Lower lobe of right lung (tissue), 2 donors: ENCODE results near the gene STK40. TPM values are rescaled to one million over a fixed set of nuclear protein-coding genes. Genes with fewer than 3 reads are reported as not detected.
A peak's percentile ranks its signal among the peaks of the same experiment; 100 is the strongest.

ENCODE experiments used
- ATAC-seq, 2 donors: fragments of 200-7000 bp; cut with Tn5 transposase; one replicate each; pipeline ENCODE4 v1.9.1; 2020 to 2022; ENCODE audit warnings: mild to moderate bottlenecking in 2 of 2, moderate library complexity in 2 of 2
- DNase-seq: peaks from one replicate; pipeline ENCODE4 v3.0.0-alpha.2; 2020
- H3K27ac ChIP-seq: fragments of 200-600 bp; one replicate; pipeline ENCODE4 v1.8.0; 2022
- H3K27me3 ChIP-seq: fragments of 200-600 bp; one replicate; pipeline ENCODE4 v1.8.0; 2022; ENCODE audit warnings: low read depth
- H3K36me3 ChIP-seq: fragments of 200-600 bp; one replicate; pipeline ENCODE4 v1.8.0; 2022; ENCODE audit warnings: mild to moderate bottlenecking
- H3K4me1 ChIP-seq: fragments of 200-600 bp; one replicate; pipeline ENCODE4 v1.8.0; 2022
- H3K4me3 ChIP-seq: fragments of 200-600 bp; one replicate; pipeline ENCODE4 v1.8.0; 2022; ENCODE audit warnings: mild to moderate bottlenecking
- H3K9me3 ChIP-seq: fragments of 200-600 bp; one replicate; pipeline ENCODE4 v1.8.0; 2022
- intact Hi-C: fragments of 100-400 bp; cut with DNase I; formaldehyde crosslinking; loops from one replicate; pipeline ENCODE4 v1.11.0; 2022
- total RNA-seq: library from RNA; stranded (reverse); fragmentation: NEBNext Ultra II Directional; extraction: Animal tissue kit (Norgen Biotek cat#: 25700); gene quantifications from one replicate; pipeline ENCODE4 v1.2.1, GENCODE V29; 2021
- TF ChIP-seq, protein P1 (sequence below): fragments of 200-600 bp; IDR thresholded peaks from one replicate; pipeline ENCODE4 v1.8.0; 2022; ENCODE audit warnings: antibody characterized with exemption, mild to moderate bottlenecking
- donor health status: DM: no; HTN: yes; CAD: no; lungs with severe emphysema.

The STK40 gene
- total RNA-seq, 1 donor from 2014 or later = 74.2 TPM

GRCh38 chr1:36381405-36381804 is 4.3 kb downstream of the STK40 start:
- H3K27me3 ChIP-seq = no peaks in the 10 kb centered on the region

DNA sequence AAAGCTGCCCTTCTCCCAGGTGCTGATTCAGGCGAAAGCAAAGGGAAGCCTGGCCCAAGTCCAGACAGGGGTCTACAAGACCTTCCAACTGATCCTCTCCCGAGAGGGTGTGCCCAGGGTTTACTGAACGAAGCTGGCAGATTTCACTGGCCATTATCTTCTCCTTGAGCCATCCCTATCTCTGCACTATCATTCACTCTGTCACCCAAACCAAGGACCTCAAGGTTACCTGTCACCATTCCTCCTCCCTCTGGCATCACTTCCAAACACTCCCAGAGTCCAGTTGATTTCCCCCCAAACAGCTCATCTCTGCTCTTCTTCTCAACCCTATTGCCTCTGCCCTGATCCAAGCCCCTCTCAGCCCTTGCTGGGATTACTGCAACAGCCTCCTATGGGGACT is 4.9 kb downstream of the STK40 start:
- DNase-seq (no peak), ATAC-seq (no peak)
- Histone ChIP-seq H3K36me3 (peaks cover 15% of the 10 kb centered on the region), H3K27me3 (no peaks in the 10 kb centered on the region), H3K9me3 (no peaks in the 10 kb centered on the region), H3K4me1 (peaks cover 71% of the 10 kb centered on the region), H3K4me3 (no peak overlapping the region), H3K27ac (peak overlapping the region; percentile 65)
- intact Hi-C loops = no loop called here
- TF ChIP-seq, protein P1, sequence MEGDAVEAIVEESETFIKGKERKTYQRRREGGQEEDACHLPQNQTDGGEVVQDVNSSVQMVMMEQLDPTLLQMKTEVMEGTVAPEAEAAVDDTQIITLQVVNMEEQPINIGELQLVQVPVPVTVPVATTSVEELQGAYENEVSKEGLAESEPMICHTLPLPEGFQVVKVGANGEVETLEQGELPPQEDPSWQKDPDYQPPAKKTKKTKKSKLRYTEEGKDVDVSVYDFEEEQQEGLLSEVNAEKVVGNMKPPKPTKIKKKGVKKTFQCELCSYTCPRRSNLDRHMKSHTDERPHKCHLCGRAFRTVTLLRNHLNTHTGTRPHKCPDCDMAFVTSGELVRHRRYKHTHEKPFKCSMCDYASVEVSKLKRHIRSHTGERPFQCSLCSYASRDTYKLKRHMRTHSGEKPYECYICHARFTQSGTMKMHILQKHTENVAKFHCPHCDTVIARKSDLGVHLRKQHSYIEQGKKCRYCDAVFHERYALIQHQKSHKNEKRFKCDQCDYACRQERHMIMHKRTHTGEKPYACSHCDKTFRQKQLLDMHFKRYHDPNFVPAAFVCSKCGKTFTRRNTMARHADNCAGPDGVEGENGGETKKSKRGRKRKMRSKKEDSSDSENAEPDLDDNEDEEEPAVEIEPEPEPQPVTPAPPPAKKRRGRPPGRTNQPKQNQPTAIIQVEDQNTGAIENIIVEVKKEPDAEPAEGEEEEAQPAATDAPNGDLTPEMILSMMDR = no peak

More at GRCh38 chr1:36381405-36381804, 4.3 kb downstream of the STK40 start:
- ATAC-seq (no peak), DNase-seq (no peak)
- TF ChIP-seq, protein P1 = no peak
- Histone ChIP-seq H3K9me3 (no peaks in the 10 kb centered on the region), H3K4me3 (no peak overlapping the region), H3K36me3 (peaks cover 11% of the 10 kb centered on the region), H3K4me1 (peaks cover 67% of the 10 kb centered on the region), H3K27ac (peak overlapping the region; percentile 65)
- intact Hi-C loops = no loop called here

GRCh38 chr1:36380143-36380619 is 5.5 kb downstream of the STK40 start:
- no peak overlapping the region for H3K4me3 ChIP-seq
- ATAC-seq (no peak), DNase-seq (no peak)
- H3K4me1 ChIP-seq = peaks cover 77% of the 10 kb centered on the region
- no peaks in the 10 kb centered on the region for H3K27me3 ChIP-seq
- peaks cover 15% of the 10 kb centered on the region for H3K36me3 ChIP-seq
- H3K27ac ChIP-seq = peak overlapping the region; percentile 65
- H3K9me3 ChIP-seq = no peaks in the 10 kb centered on the region
- TF ChIP-seq, protein P1 = no peak
- intact Hi-C loops = no loop called here

DNA sequence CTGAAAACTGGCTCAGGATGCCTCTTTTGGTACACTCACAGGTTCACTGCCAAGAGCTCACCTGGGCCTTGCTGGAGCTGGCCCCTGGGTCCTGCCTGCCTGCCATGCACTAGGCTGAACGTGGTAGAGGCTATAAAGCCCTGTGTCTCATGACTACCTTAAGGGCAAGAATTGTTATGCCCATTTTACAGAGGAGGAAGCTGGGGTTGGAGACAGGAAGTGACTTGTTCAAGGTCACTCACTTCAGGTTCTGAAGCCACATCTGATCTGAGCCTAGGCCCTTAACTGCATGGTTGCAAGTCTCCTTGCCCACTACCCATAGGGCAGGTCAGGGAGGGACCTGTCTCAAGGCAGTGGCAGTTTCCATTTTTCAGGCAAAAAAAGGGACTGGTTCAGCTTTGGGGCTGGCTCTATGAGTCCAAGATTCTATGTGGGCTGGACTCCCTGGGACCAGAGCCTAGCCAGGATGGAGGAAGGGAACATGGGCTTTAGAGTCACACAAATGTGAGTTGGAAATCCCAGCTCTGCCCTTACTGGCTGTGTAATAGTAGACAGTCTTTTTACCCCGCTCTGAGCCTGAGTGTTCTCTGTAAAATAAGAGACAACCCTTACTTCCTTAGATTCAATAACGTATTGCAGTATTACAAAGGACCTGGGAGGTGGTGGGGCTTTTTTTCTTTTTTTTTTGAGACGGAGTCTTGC is 7.8 kb downstream of the STK40 start:
- Histone ChIP-seq H3K36me3 (peaks cover 15% of the 10 kb centered on the region), H3K4me1 (peaks cover 81% of the 10 kb centered on the region), H3K4me3 (no peak overlapping the region), H3K9me3 (no peaks in the 10 kb centered on the region), H3K27me3 (no peaks in the 10 kb centered on the region), H3K27ac (peak overlapping the region; percentile 61)
- intact Hi-C loops = no loop called here
- DNase-seq (peak; percentile 20), ATAC-seq (no peak)
- TF ChIP-seq, protein P1 = no peak

- TF ChIP-seq, protein P1 = no peak
- peaks cover 74% of the 10 kb centered on the region for H3K4me1 ChIP-seq
- intact Hi-C loops = no loop called here
These were observed 13.1 kb downstream of the STK40 start for GRCh38 chr1:36372617-36373016.

More at GRCh38 chr1:36372617-36373016, 13.1 kb downstream of the STK40 start:
- Histone ChIP-seq H3K9me3 (no peaks in the 10 kb centered on the region), H3K27me3 (no peaks in the 10 kb centered on the region), H3K4me3 (no peak overlapping the region), H3K36me3 (peaks cover 7% of the 10 kb centered on the region), H3K27ac (peak overlapping the region; percentile 97)
- no peak for DNase-seq
- ATAC-seq = no peak
